Panc1 (cell line): Measurements from ENCODE around the gene RPF1.

Source experiments
- POLR2AphosphoS5 ChIP-seq: IDR thresholded peaks from 2 replicates; pipeline ENCODE4 v1.6.1; 2012; ENCODE audit warnings: mild to moderate bottlenecking, low read depth, low read length, moderate library complexity
- SIN3A ChIP-seq: IDR thresholded peaks from 2 replicates; pipeline ENCODE4 v1.6.1; 2012; ENCODE audit warnings: low read depth, mild to moderate bottlenecking, low read length, moderate library complexity, borderline replicate concordance; ENCODE audit not compliant: insufficient read depth
- TCF7L2 ChIP-seq: IDR thresholded peaks from 2 replicates; pipeline ENCODE4 v1.6.1; 2011; ENCODE audit warnings: mild to moderate bottlenecking, low read depth, low read length, inconsistent platforms
- TF ChIP-seq, protein P1 (sequence below): fragments of 450-650 bp; IDR thresholded peaks from 2 replicates; pipeline ENCODE4 v1.5.1; 2017; ENCODE audit warnings: mild to moderate bottlenecking
- TF ChIP-seq, protein P2 (sequence below), 2 experiments: IDR thresholded peaks; 2 replicates each; pipeline ENCODE4 v1.6.1; 2011 to 2012; ENCODE audit warnings: low read depth in 2 of 2, control low read depth in 1 of 2, low read length in 1 of 2, mild to moderate bottlenecking in 1 of 2, moderate library complexity in 1 of 2; ENCODE audit not compliant: insufficient read depth in 1 of 2

DNA sequence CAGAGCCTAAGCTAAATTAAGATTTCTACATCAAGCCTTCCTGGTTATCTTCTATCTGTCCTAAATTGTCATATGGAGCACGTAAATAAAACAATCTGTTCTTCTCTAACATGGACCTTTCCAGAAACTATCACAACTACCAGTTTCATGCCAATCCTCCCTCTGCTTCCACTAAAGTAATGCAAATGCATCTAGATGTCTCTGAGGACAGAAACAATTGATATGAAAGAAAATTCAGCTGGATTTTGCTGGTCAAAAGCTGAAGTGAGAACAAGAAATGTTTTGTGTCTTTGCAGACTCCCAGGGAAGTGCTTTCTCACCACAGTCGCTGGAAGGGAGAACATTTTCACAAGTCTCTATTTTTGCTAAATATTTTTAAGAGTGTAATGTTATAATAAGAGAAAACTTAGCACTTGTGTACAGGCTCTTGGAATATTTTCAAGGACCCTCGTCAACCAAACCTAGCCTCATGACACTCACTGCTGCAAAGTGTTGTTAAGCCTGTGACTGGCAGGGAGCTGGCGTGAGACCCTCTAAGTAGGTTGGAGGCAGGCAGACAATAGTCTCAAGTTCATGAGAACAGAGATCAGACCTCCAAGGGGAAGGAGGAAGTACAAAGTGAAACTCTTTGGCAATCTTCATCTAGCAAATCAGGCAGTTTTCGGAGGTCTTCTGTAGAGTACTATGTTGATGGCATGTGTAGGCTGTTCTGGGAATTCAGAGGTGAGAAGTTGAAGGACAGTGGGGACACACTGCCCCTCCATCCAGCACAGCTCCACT, 42.0 kb upstream of the RPF1 start:
- TF ChIP-seq, protein P1, sequence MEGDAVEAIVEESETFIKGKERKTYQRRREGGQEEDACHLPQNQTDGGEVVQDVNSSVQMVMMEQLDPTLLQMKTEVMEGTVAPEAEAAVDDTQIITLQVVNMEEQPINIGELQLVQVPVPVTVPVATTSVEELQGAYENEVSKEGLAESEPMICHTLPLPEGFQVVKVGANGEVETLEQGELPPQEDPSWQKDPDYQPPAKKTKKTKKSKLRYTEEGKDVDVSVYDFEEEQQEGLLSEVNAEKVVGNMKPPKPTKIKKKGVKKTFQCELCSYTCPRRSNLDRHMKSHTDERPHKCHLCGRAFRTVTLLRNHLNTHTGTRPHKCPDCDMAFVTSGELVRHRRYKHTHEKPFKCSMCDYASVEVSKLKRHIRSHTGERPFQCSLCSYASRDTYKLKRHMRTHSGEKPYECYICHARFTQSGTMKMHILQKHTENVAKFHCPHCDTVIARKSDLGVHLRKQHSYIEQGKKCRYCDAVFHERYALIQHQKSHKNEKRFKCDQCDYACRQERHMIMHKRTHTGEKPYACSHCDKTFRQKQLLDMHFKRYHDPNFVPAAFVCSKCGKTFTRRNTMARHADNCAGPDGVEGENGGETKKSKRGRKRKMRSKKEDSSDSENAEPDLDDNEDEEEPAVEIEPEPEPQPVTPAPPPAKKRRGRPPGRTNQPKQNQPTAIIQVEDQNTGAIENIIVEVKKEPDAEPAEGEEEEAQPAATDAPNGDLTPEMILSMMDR, result no peak
- TF ChIP-seq SIN3A, result no peak
- TF ChIP-seq TCF7L2, result no peak
- no peak for TF ChIP-seq POLR2AphosphoS5
- TF ChIP-seq, protein P2, sequence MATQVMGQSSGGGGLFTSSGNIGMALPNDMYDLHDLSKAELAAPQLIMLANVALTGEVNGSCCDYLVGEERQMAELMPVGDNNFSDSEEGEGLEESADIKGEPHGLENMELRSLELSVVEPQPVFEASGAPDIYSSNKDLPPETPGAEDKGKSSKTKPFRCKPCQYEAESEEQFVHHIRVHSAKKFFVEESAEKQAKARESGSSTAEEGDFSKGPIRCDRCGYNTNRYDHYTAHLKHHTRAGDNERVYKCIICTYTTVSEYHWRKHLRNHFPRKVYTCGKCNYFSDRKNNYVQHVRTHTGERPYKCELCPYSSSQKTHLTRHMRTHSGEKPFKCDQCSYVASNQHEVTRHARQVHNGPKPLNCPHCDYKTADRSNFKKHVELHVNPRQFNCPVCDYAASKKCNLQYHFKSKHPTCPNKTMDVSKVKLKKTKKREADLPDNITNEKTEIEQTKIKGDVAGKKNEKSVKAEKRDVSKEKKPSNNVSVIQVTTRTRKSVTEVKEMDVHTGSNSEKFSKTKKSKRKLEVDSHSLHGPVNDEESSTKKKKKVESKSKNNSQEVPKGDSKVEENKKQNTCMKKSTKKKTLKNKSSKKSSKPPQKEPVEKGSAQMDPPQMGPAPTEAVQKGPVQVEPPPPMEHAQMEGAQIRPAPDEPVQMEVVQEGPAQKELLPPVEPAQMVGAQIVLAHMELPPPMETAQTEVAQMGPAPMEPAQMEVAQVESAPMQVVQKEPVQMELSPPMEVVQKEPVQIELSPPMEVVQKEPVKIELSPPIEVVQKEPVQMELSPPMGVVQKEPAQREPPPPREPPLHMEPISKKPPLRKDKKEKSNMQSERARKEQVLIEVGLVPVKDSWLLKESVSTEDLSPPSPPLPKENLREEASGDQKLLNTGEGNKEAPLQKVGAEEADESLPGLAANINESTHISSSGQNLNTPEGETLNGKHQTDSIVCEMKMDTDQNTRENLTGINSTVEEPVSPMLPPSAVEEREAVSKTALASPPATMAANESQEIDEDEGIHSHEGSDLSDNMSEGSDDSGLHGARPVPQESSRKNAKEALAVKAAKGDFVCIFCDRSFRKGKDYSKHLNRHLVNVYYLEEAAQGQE (IDR thresholded peaks at IDR 0.05; ENCODE audit: insufficient read depth in 1 of 2, low read depth in 2 of 2, low read length in 1 of 2), result no peak
